ENCODE results near the gene NOVA2. TPM values are rescaled to one million over a fixed set of nuclear protein-coding genes. Genes with fewer than 3 reads are reported as not detected.

The NOVA2 gene
- total and polyA plus RNA-seq, 9 of the 15 experiments (the other 6 are each of a cell fraction or from before 2014, with no cell fraction given), result not detected

DNA sequence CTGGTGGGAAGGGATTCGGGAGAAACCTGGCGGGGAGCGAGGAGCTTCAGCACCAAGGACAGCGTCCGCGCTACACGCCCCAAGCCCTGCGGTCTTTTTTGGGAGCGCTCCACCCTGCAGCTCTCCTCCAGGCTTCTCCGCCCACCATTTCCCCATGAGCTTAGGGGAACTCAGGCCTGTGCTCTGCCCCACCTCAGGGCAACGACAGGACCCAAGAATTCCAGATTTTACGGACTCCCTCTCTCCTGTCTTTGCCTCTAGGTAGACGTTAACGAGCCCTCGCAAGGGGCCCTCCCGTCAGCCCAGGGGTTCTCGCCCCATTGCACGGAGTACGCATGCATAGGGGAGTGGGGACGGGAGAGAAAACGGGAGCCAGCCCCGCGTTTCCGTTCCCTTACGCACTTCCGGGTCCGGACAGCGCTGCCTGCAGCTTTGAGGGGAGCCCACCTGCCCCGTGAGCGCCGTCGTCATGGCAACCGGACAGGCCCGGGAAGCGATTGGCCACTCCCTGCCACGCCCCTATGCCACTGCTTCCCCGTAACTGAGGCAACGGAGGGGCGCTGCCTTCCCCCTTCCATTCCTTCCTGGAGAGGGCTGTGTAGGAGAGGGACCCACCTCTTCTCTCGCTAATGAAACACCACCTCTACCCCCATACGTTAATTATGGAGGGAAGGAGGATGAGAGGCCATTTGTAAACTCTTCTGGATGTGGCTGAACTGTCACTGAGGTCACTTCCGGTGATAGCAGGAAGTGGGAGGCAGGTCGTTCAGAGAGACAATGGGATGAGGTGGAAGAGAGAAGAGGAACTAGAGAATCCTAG lies 20.8 kb downstream of the NOVA2 start (continued):
- TF ChIP-seq LEF1 (IDR thresholded peaks at IDR 0.05), result no peak
- TF ChIP-seq, protein P1, sequence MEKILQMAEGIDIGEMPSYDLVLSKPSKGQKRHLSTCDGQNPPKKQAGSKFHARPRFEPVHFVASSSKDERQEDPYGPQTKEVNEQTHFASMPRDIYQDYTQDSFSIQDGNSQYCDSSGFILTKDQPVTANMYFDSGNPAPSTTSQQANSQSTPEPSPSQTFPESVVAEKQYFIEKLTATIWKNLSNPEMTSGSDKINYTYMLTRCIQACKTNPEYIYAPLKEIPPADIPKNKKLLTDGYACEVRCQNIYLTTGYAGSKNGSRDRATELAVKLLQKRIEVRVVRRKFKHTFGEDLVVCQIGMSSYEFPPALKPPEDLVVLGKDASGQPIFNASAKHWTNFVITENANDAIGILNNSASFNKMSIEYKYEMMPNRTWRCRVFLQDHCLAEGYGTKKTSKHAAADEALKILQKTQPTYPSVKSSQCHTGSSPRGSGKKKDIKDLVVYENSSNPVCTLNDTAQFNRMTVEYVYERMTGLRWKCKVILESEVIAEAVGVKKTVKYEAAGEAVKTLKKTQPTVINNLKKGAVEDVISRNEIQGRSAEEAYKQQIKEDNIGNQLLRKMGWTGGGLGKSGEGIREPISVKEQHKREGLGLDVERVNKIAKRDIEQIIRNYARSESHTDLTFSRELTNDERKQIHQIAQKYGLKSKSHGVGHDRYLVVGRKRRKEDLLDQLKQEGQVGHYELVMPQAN (IDR thresholded peaks at IDR 0.05; ENCODE audit: borderline replicate concordance), result peak; percentile 42; the same call in 1 of the 2 replicates
- TF ChIP-seq HINFP (tag; conservative IDR thresholded peaks at IDR 0.05; ENCODE audit: low read depth), result no peak
- TF ChIP-seq, protein P2, sequence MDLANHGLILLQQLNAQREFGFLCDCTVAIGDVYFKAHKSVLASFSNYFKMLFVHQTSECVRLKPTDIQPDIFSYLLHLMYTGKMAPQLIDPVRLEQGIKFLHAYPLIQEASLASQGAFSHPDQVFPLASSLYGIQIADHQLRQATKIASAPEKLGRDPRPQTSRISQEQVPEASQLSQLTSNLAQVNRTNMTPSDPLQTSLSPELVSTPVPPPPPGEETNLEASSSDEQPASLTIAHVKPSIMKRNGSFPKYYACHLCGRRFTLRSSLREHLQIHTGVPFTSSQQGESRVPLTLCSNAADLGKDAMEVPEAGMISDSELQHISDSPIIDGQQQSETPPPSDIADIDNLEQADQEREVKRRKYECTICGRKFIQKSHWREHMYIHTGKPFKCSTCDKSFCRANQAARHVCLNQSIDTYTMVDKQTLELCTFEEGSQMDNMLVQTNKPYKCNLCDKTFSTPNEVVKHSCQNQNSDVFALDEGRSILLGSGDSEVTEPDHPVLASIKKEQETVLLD (IDR thresholded peaks at IDR 0.05), result no peak
- TF ChIP-seq ZNF431 (CRISPR knock-in tag; IDR thresholded peaks at IDR 0.05), result no peak; the same call in 1 of the 2 replicates
- no peak for TF ChIP-seq GABPB2 (CRISPR knock-in tag; conservative IDR thresholded peaks at IDR 0.05)
- no peak for TF ChIP-seq CEBPG (CRISPR knock-in tag; IDR thresholded peaks at IDR 0.05)
- no peak for TF ChIP-seq CEBPG (tag; conservative IDR thresholded peaks at IDR 0.05 in 1 of 2, IDR thresholded peaks at IDR 0.05 in 1 of 2)
- TF ChIP-seq ELF2 (CRISPR knock-in tag; IDR thresholded peaks at IDR 0.05), result no peak
- TF ChIP-seq JUNB (CRISPR knock-in tag; conservative IDR thresholded peaks at IDR 0.05), result no peak
- 0 out of 2 replicates have a peak, but pooled peaks have one; percentile 61 for TF ChIP-seq ETV5 (CRISPR knock-in tag; IDR thresholded peaks at IDR 0.05; ENCODE audit: low read depth)
- TF ChIP-seq SMAD2 (IDR thresholded peaks at IDR 0.05; ENCODE audit: low read depth, low read length), result no peak
- peak; percentile 57; the same call in 1 of the 2 replicates for TF ChIP-seq HDAC2 (IDR thresholded peaks at IDR 0.05)
- TF ChIP-seq BHLHE40 (IDR thresholded peaks at IDR 0.05; ENCODE audit: low read length), result no peak
- no peak for TF ChIP-seq ZNF347 (CRISPR knock-in tag; IDR thresholded peaks at IDR 0.05; ENCODE audit: low read depth)
- TF ChIP-seq CBX8 (IDR thresholded peaks at IDR 0.05; ENCODE audit: borderline replicate concordance, extremely low read depth, low read depth, low read length, poor library complexity, severe bottlenecking), result no peak
- TF ChIP-seq GABPB1 (CRISPR knock-in tag; IDR thresholded peaks at IDR 0.05), result peak; percentile 93
- TF ChIP-seq MNT (conservative IDR thresholded peaks at IDR 0.05), result peak; percentile 55 to 83; a peak in 3 of 4 replicates
- TF ChIP-seq, protein P3, sequence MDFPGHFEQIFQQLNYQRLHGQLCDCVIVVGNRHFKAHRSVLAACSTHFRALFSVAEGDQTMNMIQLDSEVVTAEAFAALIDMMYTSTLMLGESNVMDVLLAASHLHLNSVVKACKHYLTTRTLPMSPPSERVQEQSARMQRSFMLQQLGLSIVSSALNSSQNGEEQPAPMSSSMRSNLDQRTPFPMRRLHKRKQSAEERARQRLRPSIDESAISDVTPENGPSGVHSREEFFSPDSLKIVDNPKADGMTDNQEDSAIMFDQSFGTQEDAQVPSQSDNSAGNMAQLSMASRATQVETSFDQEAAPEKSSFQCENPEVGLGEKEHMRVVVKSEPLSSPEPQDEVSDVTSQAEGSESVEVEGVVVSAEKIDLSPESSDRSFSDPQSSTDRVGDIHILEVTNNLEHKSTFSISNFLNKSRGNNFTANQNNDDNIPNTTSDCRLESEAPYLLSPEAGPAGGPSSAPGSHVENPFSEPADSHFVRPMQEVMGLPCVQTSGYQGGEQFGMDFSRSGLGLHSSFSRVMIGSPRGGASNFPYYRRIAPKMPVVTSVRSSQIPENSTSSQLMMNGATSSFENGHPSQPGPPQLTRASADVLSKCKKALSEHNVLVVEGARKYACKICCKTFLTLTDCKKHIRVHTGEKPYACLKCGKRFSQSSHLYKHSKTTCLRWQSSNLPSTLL (IDR thresholded peaks at IDR 0.05), result no peak
